Amygdala (tissue), 56 donors: ENCODE data around the gene C1orf21.

Source experiments
- DNase-seq, 56 donors: peaks; one replicate each; lab custom pipeline; 2025; lab: John Stamatoyannopoulos, UW

The C1orf21 gene

GRCh38 chr1:184385865-184386311 lies 941 bp upstream of the C1orf21 start:
- no peak for DNase-seq

DNA sequence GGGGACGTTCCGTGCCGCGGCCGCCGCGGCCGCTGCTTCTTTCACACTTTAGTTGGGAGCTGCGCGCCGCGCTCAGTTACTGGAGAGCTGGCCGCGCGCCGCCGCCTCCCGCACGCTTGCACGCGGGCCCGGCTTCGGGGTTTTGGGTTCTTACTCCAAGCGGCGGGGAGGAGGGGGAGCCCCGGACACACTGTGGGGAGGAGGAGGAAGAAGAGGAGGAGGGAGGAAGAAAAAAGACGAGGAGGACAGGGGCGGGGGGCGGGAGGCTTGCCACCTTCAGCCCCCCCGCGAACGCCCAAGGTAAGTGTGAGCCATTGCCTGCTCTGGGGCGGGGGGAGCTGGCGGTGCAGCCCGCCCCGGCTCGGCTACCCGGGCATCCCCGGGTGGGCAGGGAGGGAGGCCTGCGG lies 243 bp downstream of the C1orf21 start:
- DNase-seq, result peak in 3 of 56 donors; percentile 44 to 47 (median 47)

- peak in 38 of 56 donors; percentile 2 to 70 (median 38) for DNase-seq
Observed at GRCh38 chr1:184387476-184388318, 868 bp downstream of the C1orf21 start.

- DNase-seq, result no peak
Observed at GRCh38 chr1:184388319-184388889, 1.6 kb downstream of the C1orf21 start.

DNA sequence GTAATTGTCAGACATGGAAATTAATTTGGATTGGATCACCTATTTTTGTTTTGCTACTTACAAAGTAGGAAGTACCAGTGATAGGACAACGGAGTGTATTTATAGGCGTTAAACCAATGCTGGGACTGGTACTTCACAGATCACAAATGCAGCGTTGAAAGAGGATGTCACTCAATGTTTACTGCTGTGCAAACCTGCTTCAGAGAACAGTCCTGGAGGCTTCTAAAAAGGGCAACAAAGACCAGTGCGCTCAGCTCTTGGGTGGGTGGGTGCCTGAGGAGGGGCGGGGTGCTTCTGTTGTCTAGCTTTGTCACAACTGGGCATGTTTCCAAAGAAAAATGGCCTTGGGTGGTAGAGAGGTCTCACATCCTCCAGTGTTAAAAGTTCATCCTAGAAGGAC lies 2.1 kb downstream of the C1orf21 start:
- peak in 2 of 56 donors; percentile 8 to 10 for DNase-seq

DNA sequence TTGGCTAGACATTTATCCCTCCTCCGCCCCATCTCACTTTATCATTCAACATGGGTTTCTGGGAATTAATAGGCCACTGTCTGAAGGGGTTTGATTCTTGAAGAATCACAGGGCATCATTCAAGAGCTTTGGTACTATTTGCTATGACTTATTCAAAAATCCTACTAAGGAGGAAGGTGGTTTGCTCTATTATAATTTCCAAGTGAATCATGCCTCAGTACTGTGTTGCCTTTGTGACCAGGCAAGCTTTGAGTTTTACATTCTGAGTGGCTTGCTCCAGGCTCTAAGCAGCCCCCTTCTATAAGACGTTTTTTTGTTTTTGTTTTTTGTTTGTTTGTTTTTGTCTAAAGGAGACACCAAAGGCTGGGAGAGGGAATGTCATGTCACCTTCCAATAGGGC lies 2.6 kb downstream of the C1orf21 start:
- no peak for DNase-seq

DNA sequence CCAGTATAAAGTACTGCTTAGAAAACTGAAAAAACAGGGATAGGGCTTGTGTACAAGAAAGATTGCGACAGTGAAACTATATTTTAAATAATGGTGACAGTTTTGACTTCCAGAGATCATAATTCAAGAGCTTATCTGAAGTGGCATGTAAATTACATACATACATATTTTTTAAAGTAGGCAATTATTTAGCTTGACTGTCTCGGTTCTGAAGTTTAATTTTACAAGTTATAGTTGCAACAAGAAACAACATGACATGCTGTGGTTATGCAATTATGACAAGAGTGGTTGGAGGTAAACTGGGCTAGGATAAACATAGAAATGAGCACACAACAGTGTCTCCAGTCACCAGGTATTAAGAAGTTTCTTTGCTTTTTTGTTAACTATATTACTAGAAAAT lies 4.1 kb downstream of the C1orf21 start:
- no peak for DNase-seq

DNA sequence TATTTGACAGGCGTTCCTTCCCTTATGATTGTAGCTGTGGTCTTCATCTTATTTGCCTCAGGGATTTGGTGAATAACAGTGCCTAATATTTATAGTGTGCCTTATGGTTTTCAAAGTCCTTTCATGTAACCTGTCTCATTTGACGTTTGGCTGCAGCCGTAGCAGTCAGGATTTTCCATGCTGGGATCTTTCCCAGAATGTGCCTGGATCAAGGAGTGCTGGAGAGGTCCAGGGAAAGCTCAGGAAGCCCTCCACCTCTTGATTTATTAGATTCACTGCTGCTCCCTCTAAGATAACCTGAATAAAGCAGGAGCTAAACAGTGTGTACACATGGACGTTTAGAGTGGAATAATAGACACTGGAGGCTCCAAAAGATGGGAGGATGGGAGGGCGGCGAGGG lies 5.2 kb downstream of the C1orf21 start:
- no peak for DNase-seq

GRCh38 chr1:184392779-184393522 lies 6.1 kb downstream of the C1orf21 start:
- DNase-seq, result no peak

DNA sequence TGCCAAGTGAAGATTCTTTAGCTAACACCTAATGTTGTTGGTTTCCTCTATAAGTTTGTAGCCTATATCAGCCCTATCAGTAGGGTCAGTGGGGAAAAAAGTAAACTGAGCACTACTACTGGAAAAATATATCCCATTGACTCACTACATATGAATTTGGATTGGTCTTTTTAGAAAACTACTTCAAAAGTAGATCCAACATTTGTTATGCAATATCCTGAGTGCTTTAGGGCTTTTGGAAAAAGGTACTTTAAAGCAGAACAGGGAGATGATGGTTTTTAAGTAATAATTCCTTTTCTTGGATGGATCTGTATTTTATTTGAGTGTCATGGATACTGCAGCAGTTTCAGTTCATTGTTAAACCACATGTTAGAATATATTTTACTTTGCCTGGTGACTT lies 7.1 kb downstream of the C1orf21 start:
- no peak for DNase-seq

DNA sequence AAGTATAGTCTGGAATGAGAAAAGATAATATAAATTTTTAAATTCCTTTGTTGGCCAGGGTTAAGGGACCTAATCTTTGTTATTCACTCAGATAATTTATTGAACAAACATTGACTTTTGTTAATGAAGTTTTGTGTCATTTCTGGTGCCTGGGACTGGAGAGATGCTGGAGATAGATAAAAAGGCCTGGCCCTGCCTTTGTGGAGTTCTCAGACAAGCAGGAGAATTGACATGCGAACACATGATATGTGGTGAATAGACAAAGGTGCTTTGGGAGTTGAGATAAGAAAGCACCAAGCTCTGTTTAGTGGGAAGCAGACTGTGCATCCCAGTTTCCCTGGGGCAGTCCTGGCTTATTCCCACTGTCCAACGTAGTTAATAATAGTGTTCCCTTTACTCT lies 8.5 kb downstream of the C1orf21 start:
- no peak for DNase-seq

- no peak for DNase-seq
Observed at GRCh38 chr1:184395937-184396480, 9.2 kb downstream of the C1orf21 start.

GRCh38 chr1:184399192-184399847 lies 12.5 kb downstream of the C1orf21 start:
- DNase-seq, result no peak

- DNase-seq, result no peak
Observed at GRCh38 chr1:184403961-184404726, 17.3 kb downstream of the C1orf21 start.

DNA sequence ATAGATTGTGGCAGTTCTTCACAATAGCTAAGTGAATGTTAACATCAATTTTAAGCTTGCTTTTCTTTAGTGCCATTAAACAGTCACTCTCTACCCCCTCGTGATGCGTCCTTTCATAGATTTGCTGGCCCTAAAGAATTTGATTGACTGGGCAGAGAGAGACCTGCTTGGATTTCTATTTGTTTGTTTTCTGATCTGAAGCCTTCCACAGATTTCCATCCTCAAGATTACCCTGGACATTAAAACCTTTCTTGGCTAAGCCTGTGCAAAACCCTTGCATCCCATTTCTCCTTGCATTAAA lies 17.8 kb downstream of the C1orf21 start:
- DNase-seq, result no peak

DNA sequence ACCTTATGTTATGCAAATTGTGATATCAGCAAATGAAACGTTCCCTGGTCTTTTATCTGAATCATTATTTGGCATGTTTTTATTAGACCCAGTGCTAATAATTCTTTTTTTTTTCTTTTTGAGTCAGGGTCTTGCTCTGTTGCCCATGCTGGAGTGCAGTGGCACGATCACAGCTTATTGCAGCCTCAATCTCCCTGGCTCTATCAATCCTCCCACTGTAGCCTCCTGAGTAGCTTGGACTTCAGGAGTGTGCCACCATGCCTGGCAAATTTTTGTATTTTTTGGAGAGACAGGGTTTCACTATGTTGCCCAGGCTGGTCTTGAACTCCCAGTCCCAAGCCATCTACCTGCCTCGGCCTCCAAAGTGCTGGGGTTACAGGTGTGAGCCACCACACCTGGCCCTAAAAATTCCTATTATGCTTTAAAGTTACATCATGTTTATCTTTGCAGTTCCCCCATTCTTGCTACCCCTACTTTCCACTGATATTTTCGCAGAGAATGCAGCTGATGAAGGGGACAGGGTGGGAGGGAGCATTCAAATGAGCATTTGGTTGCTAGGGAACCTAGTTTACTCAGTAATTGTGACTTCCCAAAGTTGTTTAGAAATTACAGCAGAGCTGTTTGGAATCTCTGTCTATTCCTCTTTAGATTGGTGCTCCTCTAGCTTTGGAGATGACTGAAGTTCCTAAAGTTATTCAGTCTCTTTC lies 18.4 kb downstream of the C1orf21 start:
- DNase-seq, result no peak

DNA sequence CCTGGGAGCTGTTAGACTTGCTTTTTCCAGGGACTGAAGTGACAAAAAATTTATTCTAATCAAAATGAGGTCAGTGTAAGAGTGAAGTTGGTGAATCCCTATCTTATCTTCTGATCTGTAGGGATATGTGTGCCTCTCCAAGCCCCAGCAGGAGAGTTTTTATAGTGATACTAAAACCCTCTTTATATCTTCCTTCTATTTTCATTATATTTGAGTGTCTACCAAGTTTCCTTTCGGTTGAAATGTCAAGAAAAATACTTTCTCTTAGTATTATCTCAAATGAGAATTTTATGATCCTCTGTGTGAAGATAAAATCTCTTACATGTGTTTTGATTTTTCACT lies 18.9 kb downstream of the C1orf21 start:
- no peak for DNase-seq

GRCh38 chr1:184406479-184406878 lies 19.6 kb downstream of the C1orf21 start:
- DNase-seq, result no peak

DNA sequence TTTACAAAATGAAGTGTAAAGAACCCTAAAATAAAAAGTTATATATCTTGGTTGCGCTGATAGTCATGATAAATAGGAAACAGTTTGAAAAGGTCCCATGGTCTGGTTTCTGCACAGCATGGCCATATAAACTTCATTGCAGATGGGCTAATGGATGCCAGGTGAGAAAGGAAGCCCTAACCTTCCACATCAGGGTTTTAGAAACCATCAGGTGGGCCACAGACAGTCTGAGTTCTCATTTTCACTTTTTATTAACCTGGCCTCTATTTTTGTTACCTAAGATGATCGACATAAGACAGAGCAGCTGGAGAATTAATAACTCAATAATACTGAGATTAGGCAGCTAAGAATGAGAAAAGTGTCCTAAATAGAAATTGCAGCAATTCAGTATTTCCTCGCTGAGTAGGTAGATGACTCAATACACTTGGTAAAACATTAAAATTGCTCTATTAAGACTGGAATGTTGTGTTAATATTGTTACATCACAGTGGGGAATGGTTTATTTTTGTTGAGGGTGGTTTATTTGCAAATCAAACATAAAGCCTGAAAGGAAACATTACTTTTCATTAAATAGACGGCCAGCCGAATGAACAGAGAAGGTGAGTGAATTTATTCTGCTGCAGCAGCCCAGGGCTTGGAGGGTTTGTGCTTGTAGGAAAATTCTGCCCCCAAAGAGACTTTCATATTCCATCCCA lies 21.1 kb downstream of the C1orf21 start:
- no peak for DNase-seq
